Gastrocnemius medialis (tissue), 4 donors: ENCODE data around the gene ERCC5.

ENCODE experiments used
- POLR2A ChIP-seq, 2 donors: fragments of 450-650 bp; IDR thresholded peaks; one replicate each; pipeline ENCODE4 v1.6.1; 2017; ENCODE audit warnings: antibody characterized with exemption in 2 of 2, mild to moderate bottlenecking in 2 of 2, moderate library complexity in 2 of 2
- TF ChIP-seq, protein P1 (sequence below), 5 experiments: fragments of 450-650 bp in 3 of 5; fragments of 200-600 bp in 2 of 5; sonication (generic) in 2 of 5; IDR thresholded peaks in 4 of 5; conservative IDR thresholded peaks in 1 of 5; 1 replicate in 4 of 5; 2 replicates in 1 of 5; pipeline ENCODE4 v1.5.1; 2016 to 2019; ENCODE audit warnings: antibody characterized with exemption in 5 of 5, mild to moderate bottlenecking in 3 of 5, moderate library complexity in 3 of 5

DNA sequence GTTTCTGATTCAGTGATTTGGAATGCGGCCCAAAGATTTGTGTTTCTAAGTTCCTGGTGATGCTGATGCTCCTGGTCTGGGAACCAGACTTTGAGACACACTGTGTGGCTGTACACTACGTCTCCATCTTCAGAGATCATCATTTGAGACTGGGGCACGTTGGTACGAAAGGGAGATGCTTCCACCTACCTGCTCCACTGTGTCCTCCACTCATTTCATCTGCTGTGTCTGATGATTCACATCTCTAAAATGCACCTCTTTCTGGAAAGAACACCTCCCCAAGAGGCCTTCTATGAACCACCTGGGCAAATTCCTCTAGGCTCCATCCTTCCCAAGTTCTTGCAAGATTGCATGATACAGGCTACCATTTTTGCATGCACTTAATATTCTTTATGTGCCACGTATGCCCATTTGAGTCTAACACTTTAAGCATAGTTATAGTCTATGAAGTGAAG, 58.6 kb downstream of the ERCC5 start:
- TF ChIP-seq, protein P1, sequence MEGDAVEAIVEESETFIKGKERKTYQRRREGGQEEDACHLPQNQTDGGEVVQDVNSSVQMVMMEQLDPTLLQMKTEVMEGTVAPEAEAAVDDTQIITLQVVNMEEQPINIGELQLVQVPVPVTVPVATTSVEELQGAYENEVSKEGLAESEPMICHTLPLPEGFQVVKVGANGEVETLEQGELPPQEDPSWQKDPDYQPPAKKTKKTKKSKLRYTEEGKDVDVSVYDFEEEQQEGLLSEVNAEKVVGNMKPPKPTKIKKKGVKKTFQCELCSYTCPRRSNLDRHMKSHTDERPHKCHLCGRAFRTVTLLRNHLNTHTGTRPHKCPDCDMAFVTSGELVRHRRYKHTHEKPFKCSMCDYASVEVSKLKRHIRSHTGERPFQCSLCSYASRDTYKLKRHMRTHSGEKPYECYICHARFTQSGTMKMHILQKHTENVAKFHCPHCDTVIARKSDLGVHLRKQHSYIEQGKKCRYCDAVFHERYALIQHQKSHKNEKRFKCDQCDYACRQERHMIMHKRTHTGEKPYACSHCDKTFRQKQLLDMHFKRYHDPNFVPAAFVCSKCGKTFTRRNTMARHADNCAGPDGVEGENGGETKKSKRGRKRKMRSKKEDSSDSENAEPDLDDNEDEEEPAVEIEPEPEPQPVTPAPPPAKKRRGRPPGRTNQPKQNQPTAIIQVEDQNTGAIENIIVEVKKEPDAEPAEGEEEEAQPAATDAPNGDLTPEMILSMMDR (IDR thresholded peaks at IDR 0.05 in 4 of 5, conservative IDR thresholded peaks at IDR 0.05 in 1 of 5) = no peak
- no peak for TF ChIP-seq POLR2A (IDR thresholded peaks at IDR 0.05)
